NT2/D1 (cell line): ENCODE measurements around the gene GGT5.

Experiments used
- SUZ12 ChIP-seq: IDR thresholded peaks from 2 replicates; pipeline ENCODE4 v1.6.1; 2011; ENCODE audit not compliant: insufficient read length, insufficient read depth; ENCODE audit errors: extremely low read depth
- ZNF274 ChIP-seq: IDR thresholded peaks from 2 replicates; pipeline ENCODE4 v1.6.1; 2011; ENCODE audit warnings: mild to moderate bottlenecking, low read depth, low read length

DNA sequence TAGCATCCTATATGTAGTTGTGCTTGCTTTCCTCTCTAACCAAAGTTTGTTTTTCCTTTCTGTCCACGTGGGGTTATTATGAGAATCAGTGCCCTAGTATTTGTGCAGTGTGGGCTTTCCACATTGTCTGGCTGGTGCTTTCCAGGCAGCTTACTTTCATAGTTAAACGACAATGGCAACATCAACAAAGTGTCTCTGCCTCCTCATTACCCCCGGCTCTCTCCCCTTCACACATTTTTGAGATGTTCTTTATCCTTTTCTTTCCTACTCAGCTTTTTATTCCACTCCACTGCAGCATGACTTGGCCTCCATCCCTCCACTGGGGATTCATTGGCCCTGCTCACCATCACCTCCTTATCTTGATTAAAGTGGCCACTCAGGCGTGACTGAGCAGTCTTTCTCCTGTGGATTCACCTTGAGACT, 44.9 kb upstream of the GGT5 start:
- no peak for TF ChIP-seq SUZ12
- no peak for TF ChIP-seq ZNF274
